Epithelial cell of proximal tubule (primary cell): Measurements from ENCODE around the gene N4BP2L2. TPM values are rescaled to one million over a fixed set of nuclear protein-coding genes. Genes with fewer than 3 reads are reported as not detected.
A peak's percentile ranks its signal among the peaks of the same experiment; 100 is the strongest.
"Not testable (repeated sequence)": the region's sequence is repeated elsewhere in the genome, so short reads cannot be mapped to it uniquely, and the experiment has no call there.

Experiments
- DNase-seq: peaks from one replicate; pipeline ENCODE4 v3.0.0-alpha.2; 2011; ENCODE audit warnings: low read depth
- H3K4me3 ChIP-seq: 2 replicates; pipeline ENCODE4 v1.5.1; 2011; ENCODE audit warnings: low read depth, mild to moderate bottlenecking, low read length
- CTCF ChIP-seq: conservative IDR thresholded peaks from 2 replicates; pipeline ENCODE4 v1.5.1; 2012; ENCODE audit warnings: low read depth, mild to moderate bottlenecking, low read length
- total RNA-seq: library from RNA; depleted of rRNA; stranded (reverse); fragments of >200 nt; gene quantifications from 2 replicates; pipeline ENCODE4 v1.2.3, GENCODE V29; 2015

The N4BP2L2 gene
- total RNA-seq, 1 donor from 2014 or later: 38.7 TPM

- DNase-seq: no peak
- TF ChIP-seq CTCF: no peak
- H3K4me3 ChIP-seq: no peak overlapping the region
These were observed 43.7 kb upstream of the N4BP2L2 start for GRCh38 chr13:32582281-32582680.

- no peak for DNase-seq
These were observed 42.7 kb upstream of the N4BP2L2 start for GRCh38 chr13:32581177-32581786.

GRCh38 chr13:32577032-32577431 is 38.4 kb upstream of the N4BP2L2 start:
- H3K4me3 ChIP-seq: no peak overlapping the region
- DNase-seq: no peak
- TF ChIP-seq CTCF: no peak

More at GRCh38 chr13:32581177-32581786, 42.7 kb upstream of the N4BP2L2 start:
- peak; percentile 55 for TF ChIP-seq CTCF
- H3K4me3 ChIP-seq: no peak overlapping the region

- DNase-seq, H3K4me3 ChIP-seq: not testable (repeated sequence)
These were observed 37.1 kb upstream of the N4BP2L2 start for GRCh38 chr13:32575687-32576086.

- DNase-seq, H3K4me3 ChIP-seq: not testable (repeated sequence)
These were observed 22.2 kb upstream of the N4BP2L2 start for GRCh38 chr13:32560842-32561241.

GRCh38 chr13:32555613-32556012 is 17.0 kb upstream of the N4BP2L2 start:
- no peak overlapping the region for H3K4me3 ChIP-seq
- DNase-seq: no peak
- no peak for TF ChIP-seq CTCF

- DNase-seq: no peak
- no peak overlapping the region for H3K4me3 ChIP-seq
- TF ChIP-seq CTCF: no peak
These were observed 15.1 kb upstream of the N4BP2L2 start for GRCh38 chr13:32553720-32554119.

GRCh38 chr13:32549788-32550187 is 11.2 kb upstream of the N4BP2L2 start:
- TF ChIP-seq CTCF: no peak
- no peak for DNase-seq

More at GRCh38 chr13:32549788-32550187, 11.2 kb upstream of the N4BP2L2 start:
- H3K4me3 ChIP-seq: no peak overlapping the region
